Immature natural killer cell (primary cell): ENCODE measurements around the gene OTOF. TPM values are rescaled to one million over a fixed set of nuclear protein-coding genes. Genes with fewer than 3 reads are reported as not detected.

ENCODE experiments used
- DNase-seq, 3 donors: peaks; one replicate each; pipeline ENCODE4 v3.0.0; 2022; ENCODE audit warnings: mixed read lengths in 1 of 3
- H3K27ac Mint-ChIP-seq, 6 donors: one replicate each; pipeline ENCODE4 v1.8.0; 2020; ENCODE audit warnings: mixed read lengths in 6 of 6, mild to moderate bottlenecking in 5 of 6, inconsistent platforms in 4 of 6, moderate library complexity in 3 of 6
- H3K27me3 Mint-ChIP-seq, 3 donors: one replicate each; pipeline ENCODE4 v1.8.0; 2020 to 2021; ENCODE audit warnings: low read depth in 3 of 3, mild to moderate bottlenecking in 3 of 3, mixed read lengths in 3 of 3, moderate library complexity in 3 of 3, inconsistent platforms in 1 of 3
- H3K36me3 Mint-ChIP-seq, 3 donors: one replicate each; pipeline ENCODE4 v1.8.0; 2020; ENCODE audit warnings: mixed read lengths in 3 of 3, inconsistent platforms in 2 of 3, mild to moderate bottlenecking in 2 of 3
- H3K4me1 Mint-ChIP-seq, 2 donors: one replicate each; pipeline ENCODE4 v1.8.0; 2020; ENCODE audit warnings: inconsistent platforms in 2 of 2, mild to moderate bottlenecking in 2 of 2, mixed read lengths in 2 of 2, moderate library complexity in 1 of 2
- H3K4me3 Mint-ChIP-seq, 5 donors: one replicate each; pipeline ENCODE4 v1.8.0; 2020; ENCODE audit warnings: mild to moderate bottlenecking in 5 of 5, mixed read lengths in 5 of 5, inconsistent platforms in 3 of 5, moderate library complexity in 3 of 5
- H3K9me3 Mint-ChIP-seq, 6 donors: one replicate each; pipeline ENCODE4 v1.8.0; 2020; ENCODE audit warnings: mild to moderate bottlenecking in 6 of 6, mixed read lengths in 6 of 6, inconsistent platforms in 4 of 6, moderate library complexity in 3 of 6
- polyA plus RNA-seq, 3 donors: library from polyadenylated mRNA; unstranded; fragments of 300-500 nt; fragmentation: Illumina TruSeq; gene quantifications; one replicate each; pipeline ENCODE4 v1.2.3, GENCODE V29; 2021

Gene OTOF
- polyA plus RNA-seq, 3 donors from 2014 or later = 0.34 to 1.3 TPM; not detected in 1

DNA sequence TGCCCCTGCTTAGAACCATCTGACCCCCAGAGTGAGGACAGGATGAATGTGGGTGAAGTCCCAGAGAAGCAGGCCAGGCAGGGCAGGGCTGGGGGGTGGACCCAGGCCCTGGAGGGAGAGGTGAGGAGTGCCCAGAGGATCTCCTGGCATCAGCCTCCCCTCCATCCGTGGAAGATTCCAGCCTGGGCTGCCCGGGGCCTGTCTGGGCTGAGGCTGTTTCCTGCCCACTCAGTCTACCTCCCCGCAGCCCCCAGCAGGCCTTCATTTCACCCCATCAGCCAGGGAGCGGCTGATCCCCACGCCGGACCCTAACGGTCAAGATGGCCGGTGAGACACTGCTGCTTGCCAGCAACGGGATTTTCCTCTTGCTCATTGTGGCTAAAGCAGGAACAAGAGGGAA lies 35.3 kb upstream of the OTOF start:
- H3K27me3 Mint-ChIP-seq = peaks cover 0 to 2% (median 2%) of the 10 kb centered on the region in 3 donors
- peaks cover 0 to 2% (median 0%) of the 10 kb centered on the region in 6 donors for H3K9me3 Mint-ChIP-seq
- H3K4me1 Mint-ChIP-seq = no peaks in the 10 kb centered on the region
- H3K4me3 Mint-ChIP-seq = no peak overlapping the region
- H3K27ac Mint-ChIP-seq = no peak overlapping the region
- no peaks in the 10 kb centered on the region for H3K36me3 Mint-ChIP-seq
- no peak for DNase-seq

DNA sequence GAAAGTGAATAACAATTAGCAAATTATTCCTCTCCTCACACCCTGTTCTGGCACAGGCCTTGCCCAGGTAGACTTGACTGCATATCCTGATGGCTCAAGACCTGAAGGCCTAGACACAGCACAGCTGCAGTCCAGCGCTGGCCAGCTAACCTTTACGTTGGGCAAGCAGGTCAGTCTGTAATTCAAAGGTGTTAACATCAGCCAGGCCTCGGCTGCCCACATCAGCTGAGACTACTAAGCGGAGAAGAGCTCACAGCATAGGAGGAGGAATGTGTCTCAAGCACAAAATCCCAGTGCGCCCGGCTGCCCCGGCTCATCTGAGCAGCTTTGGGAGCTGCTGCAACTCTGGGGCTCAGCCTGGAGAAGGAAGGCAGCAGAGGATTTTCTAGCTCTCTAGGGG lies 33.5 kb upstream of the OTOF start:
- no peaks in the 10 kb centered on the region for H3K4me1 Mint-ChIP-seq
- DNase-seq = no peak
- H3K27ac Mint-ChIP-seq = no peak overlapping the region
- no peak overlapping the region for H3K4me3 Mint-ChIP-seq
- H3K27me3 Mint-ChIP-seq = peaks cover 0 to 2% (median 2%) of the 10 kb centered on the region in 3 donors
- H3K36me3 Mint-ChIP-seq = no peaks in the 10 kb centered on the region
- peaks cover 0 to 2% (median 0%) of the 10 kb centered on the region in 6 donors for H3K9me3 Mint-ChIP-seq

GRCh38 chr2:26510344-26510973 lies 32.5 kb upstream of the OTOF start:
- DNase-seq = no peak
- Mint-ChIP-seq H3K4me1 (no peaks in the 10 kb centered on the region), H3K27me3 (peaks cover 0 to 2% (median 2%) of the 10 kb centered on the region in 3 donors), H3K4me3 (no peak overlapping the region), H3K36me3 (no peaks in the 10 kb centered on the region), H3K27ac (no peak overlapping the region), H3K9me3 (peaks cover 0 to 2% (median 0%) of the 10 kb centered on the region in 6 donors)

GRCh38 chr2:26509141-26509540 lies 31.2 kb upstream of the OTOF start:
- H3K4me1 Mint-ChIP-seq = no peaks in the 10 kb centered on the region
- no peak for DNase-seq
- no peak overlapping the region for H3K27ac Mint-ChIP-seq
- H3K4me3 Mint-ChIP-seq = no peak overlapping the region
- H3K27me3 Mint-ChIP-seq = peaks cover under 1 to 2% (median 2%) of the 10 kb centered on the region in 3 donors
- H3K9me3 Mint-ChIP-seq = peaks cover 0 to 2% (median 0%) of the 10 kb centered on the region in 6 donors
- no peaks in the 10 kb centered on the region for H3K36me3 Mint-ChIP-seq

- peaks cover 0 to 2% (median 0%) of the 10 kb centered on the region in 6 donors for H3K9me3 Mint-ChIP-seq
- peaks cover 0 to 5% (median 2%) of the 10 kb centered on the region in 3 donors for H3K27me3 Mint-ChIP-seq
- no peak overlapping the region for H3K4me3 Mint-ChIP-seq
- no peak overlapping the region for H3K27ac Mint-ChIP-seq
- no peaks in the 10 kb centered on the region for H3K36me3 Mint-ChIP-seq
- H3K4me1 Mint-ChIP-seq = peaks cover 0 to 3% of the 10 kb centered on the region in 2 donors
- no peak for DNase-seq
Measured at GRCh38 chr2:26507932-26508331, 30.0 kb upstream of the OTOF start.

DNA sequence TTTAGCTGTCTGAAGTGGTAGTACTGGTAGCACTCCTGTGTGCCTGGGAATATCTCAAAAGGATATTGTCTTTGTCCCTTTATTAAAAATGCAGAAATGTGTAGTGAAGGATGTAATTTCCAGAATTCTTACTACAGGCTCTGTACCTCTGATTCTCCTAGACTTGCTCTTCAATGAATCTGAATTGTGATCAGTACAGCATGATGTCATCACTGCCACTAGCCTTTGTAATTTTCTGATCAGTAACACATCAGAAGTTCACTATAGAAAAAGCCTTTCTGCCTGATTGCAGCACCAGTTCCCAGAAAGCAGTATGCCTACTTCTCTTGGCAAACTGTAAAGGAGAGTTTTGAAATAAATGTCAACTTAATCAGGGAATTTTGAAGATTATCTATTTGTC lies 29.2 kb upstream of the OTOF start:
- H3K27me3 Mint-ChIP-seq = peaks cover 0 to 5% (median 2%) of the 10 kb centered on the region in 3 donors
- no peak for DNase-seq
- no peak overlapping the region for H3K4me3 Mint-ChIP-seq
- H3K9me3 Mint-ChIP-seq = no peaks in the 10 kb centered on the region
- H3K27ac Mint-ChIP-seq = no peak overlapping the region
- H3K36me3 Mint-ChIP-seq = no peaks in the 10 kb centered on the region
- H3K4me1 Mint-ChIP-seq = peaks cover 0 to 5% of the 10 kb centered on the region in 2 donors

DNA sequence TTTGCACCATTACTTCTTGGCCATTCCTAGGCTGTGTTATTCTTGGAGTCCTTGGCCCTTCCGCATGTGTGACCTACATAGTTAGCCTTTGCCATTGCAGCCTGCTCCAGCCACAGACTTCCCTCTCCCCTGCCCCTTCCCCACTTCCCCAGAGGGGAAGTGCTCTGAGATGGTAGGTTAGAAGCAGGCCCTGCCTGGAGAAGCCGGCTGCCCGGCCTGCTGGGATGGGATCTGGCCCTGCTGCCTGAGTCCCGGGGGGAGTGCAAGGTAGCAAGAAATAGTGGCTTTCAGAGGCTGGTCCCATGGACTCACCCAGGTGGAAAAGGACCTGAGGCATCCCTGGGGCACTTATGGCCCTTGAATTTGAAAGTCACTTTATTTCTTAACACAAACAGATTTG lies 28.4 kb upstream of the OTOF start:
- H3K9me3 Mint-ChIP-seq = no peaks in the 10 kb centered on the region

DNA sequence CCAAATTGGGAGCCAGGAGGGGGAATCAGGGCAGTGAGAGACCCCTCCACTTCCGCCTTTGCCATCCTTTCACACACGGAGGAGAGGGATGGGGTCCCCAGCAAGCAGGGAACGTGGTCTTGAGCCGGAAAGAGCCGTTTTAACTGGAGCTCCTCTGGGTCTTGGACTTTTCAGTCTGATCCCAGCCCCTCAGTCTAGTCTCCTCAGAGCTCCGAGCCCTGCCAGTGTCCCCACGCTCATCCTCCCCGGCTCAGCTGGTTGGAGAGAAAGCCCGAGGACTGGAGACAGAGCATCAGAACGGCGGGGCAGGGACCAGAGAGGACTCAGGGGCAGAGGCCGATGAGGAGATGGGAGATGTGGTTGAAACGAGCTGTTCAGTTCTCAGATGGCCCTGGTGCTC lies 26.1 kb upstream of the OTOF start:
- H3K36me3 Mint-ChIP-seq = no peaks in the 10 kb centered on the region

More for the DNA sequence above, 28.4 kb upstream of the OTOF start:
- peaks cover 0 to 5% of the 10 kb centered on the region in 2 donors for H3K4me1 Mint-ChIP-seq
- H3K36me3 Mint-ChIP-seq = no peaks in the 10 kb centered on the region
- no peak for DNase-seq
- H3K4me3 Mint-ChIP-seq = no peak overlapping the region
- peaks cover 0 to 5% (median 4%) of the 10 kb centered on the region in 3 donors for H3K27me3 Mint-ChIP-seq
- no peak overlapping the region for H3K27ac Mint-ChIP-seq

DNA sequence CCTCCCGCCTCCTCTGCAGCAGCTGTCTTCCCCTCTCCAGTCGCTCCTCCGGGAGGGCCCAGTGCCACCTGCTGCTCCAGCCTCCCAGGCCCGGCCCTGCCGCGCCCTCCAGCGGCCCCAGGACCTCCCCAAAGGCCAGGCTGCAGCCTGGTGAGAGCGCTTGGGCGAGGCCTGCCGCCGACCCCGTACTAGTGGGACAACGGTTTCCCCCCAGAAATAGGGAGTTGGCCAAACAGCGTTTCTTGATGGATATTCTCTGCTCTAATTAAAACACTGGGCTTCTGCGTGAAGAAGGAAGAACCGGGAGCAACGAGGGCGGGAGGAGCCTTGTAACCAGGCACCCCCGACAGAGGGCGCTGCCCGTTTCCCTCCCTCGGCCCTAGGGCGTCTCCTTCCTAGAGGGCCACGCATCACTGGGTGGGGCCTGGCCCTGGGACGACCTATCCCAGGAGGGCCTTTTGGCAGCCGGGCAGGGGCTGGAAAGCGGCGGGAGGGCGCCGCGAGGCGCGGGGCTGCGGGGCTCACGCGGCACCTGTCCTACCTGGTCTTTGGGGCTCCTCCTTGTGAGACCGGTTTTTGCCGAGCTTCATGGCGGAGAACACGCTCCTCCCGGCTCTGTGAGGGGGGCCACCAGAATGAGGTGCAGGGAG lies 25.4 kb upstream of the OTOF start:
- H3K27ac Mint-ChIP-seq = no peak overlapping the region
- no peaks in the 10 kb centered on the region for H3K36me3 Mint-ChIP-seq
- H3K9me3 Mint-ChIP-seq = no peaks in the 10 kb centered on the region
- H3K4me1 Mint-ChIP-seq = peaks cover 0 to 5% of the 10 kb centered on the region in 2 donors
- H3K27me3 Mint-ChIP-seq = peaks cover 6 to 12% (median 7%) of the 10 kb centered on the region in 3 donors
- peak overlapping the region; percentile 14 to 62 (median 47) for H3K4me3 Mint-ChIP-seq
- DNase-seq = peak; percentile 24 to 35 (median 28)

More for the DNA sequence above, 26.1 kb upstream of the OTOF start:
- Mint-ChIP-seq H3K4me3 (peak overlapping the region in 2 of 5 donors; percentile 53 to 62), H3K27me3 (peaks cover 3 to 8% (median 5%) of the 10 kb centered on the region in 3 donors), H3K27ac (no peak overlapping the region), H3K4me1 (peaks cover 0 to 5% of the 10 kb centered on the region in 2 donors), H3K9me3 (no peaks in the 10 kb centered on the region)
- DNase-seq = no peak

DNA sequence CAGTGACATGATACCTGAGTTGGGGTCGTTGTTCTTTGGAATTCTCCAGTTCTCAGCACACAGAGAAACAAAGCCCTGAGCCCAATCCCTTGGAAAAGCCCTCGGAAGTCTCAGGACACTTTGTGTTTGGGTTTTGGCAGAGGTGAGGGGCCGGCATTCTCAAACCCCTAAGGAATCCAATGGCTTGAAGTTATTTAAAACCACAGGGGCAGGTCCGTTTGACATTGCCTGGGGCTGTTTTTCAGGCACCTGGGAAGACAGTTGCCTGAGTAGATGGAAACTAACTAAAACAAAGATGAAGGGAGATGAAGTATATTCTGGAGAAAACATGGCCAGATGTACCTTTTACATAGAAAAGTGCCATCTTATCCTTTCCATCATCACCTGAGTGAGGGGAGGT lies 22.5 kb upstream of the OTOF start:
- H3K4me1 Mint-ChIP-seq = peaks cover 0 to 5% of the 10 kb centered on the region in 2 donors
- no peaks in the 10 kb centered on the region for H3K9me3 Mint-ChIP-seq
- H3K36me3 Mint-ChIP-seq = no peaks in the 10 kb centered on the region
- H3K4me3 Mint-ChIP-seq = no peak overlapping the region
- H3K27ac Mint-ChIP-seq = no peak overlapping the region
- peaks cover 7 to 14% (median 9%) of the 10 kb centered on the region in 3 donors for H3K27me3 Mint-ChIP-seq
- DNase-seq = no peak

GRCh38 chr2:26495705-26496297 lies 17.9 kb upstream of the OTOF start:
- Mint-ChIP-seq H3K36me3 (no peaks in the 10 kb centered on the region), H3K4me3 (no peak overlapping the region), H3K27ac (no peak overlapping the region), H3K4me1 (no peaks in the 10 kb centered on the region), H3K9me3 (no peaks in the 10 kb centered on the region), H3K27me3 (peaks cover 4 to 9% (median 7%) of the 10 kb centered on the region in 3 donors)
- no peak for DNase-seq

DNA sequence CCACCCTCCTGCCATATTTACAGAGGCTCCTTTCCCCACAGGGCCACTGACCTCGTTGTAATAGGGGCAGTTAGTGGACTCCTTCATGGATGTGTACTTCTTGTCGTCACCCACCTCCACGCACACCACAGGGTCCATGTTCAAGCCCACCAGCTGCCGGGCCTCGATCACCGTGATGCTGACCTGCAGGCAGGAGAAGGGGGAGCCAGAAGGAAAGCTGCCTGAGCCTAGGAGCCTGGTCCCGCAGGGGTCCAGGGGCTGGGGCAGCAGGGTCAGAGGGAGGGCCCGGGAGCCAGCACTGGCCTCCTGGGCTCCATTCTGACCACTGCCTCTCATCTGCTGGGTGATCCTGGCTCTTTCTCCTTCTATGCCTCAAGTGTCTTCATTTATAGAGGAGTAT lies 17.0 kb upstream of the OTOF start:
- no peaks in the 10 kb centered on the region for H3K9me3 Mint-ChIP-seq

GRCh38 chr2:26494199-26494598 lies 16.3 kb upstream of the OTOF start:
- Mint-ChIP-seq H3K4me1 (no peaks in the 10 kb centered on the region), H3K36me3 (no peaks in the 10 kb centered on the region), H3K27me3 (peaks cover 4 to 8% (median 6%) of the 10 kb centered on the region in 3 donors), H3K27ac (no peak overlapping the region), H3K4me3 (no peak overlapping the region), H3K9me3 (no peaks in the 10 kb centered on the region)
- DNase-seq = no peak

More for the DNA sequence above, 17.0 kb upstream of the OTOF start:
- no peaks in the 10 kb centered on the region for H3K4me1 Mint-ChIP-seq
- peaks cover 4 to 9% (median 8%) of the 10 kb centered on the region in 3 donors for H3K27me3 Mint-ChIP-seq
- H3K36me3 Mint-ChIP-seq = no peaks in the 10 kb centered on the region
- DNase-seq = no peak
- H3K27ac Mint-ChIP-seq = no peak overlapping the region
- no peak overlapping the region for H3K4me3 Mint-ChIP-seq

DNA sequence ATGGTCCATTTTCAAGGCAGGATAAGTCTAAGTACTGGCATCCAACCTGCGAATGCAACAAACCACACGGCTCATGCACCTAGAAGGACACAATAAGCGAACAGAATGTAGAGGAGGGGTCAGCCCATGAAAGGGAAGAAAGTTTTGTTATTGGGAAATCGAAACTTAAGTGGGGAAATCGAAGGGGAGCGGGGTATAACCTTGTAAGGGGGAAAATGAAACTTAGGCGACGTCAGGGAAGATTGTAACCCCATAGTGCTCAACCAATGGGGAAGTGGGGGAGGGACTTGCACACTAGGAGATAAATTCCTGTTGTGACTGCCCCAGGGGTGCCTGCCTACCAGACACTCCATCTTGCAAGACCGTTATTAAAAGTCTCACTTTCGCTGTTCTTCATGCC lies 15.6 kb upstream of the OTOF start:
- DNase-seq = no peak
- peak overlapping the region in 1 of 5 donors; percentile 4 for H3K4me3 Mint-ChIP-seq
- no peaks in the 10 kb centered on the region for H3K9me3 Mint-ChIP-seq
- peaks cover 2 to 5% (median 3%) of the 10 kb centered on the region in 3 donors for H3K27me3 Mint-ChIP-seq
- H3K27ac Mint-ChIP-seq = no peak overlapping the region
- H3K4me1 Mint-ChIP-seq = no peaks in the 10 kb centered on the region
- H3K36me3 Mint-ChIP-seq = no peaks in the 10 kb centered on the region
